H1 (cell line): ENCODE results near the gene TLE5. TPM values are rescaled to one million over a fixed set of nuclear protein-coding genes. Genes with fewer than 3 reads are reported as not detected.

Experiments
- ATF2 ChIP-seq: IDR thresholded peaks from 2 replicates; pipeline ENCODE4 v1.6.1; 2012; ENCODE audit warnings: low read length, inconsistent platforms
- CHD7 ChIP-seq: fragments of 300-600 bp; sonication (generic); IDR thresholded peaks from 2 replicates; pipeline ENCODE4 v1.7.1; 2012; ENCODE audit warnings: low read length, moderate library complexity, mild to moderate bottlenecking, inconsistent platforms; ENCODE audit not compliant: insufficient replicate concordance
- MAFK ChIP-seq: IDR thresholded peaks from 2 replicates; pipeline ENCODE4 v1.6.1; 2012; ENCODE audit warnings: low read depth, mild to moderate bottlenecking, improper control_type of control experiment, low read length
- NANOG ChIP-seq: IDR thresholded peaks from 2 replicates; pipeline ENCODE4 v1.6.1; 2011; ENCODE audit warnings: low read length, low read depth, mild to moderate bottlenecking, inconsistent platforms; ENCODE audit not compliant: insufficient read depth, poor library complexity, severe bottlenecking
- SP1 ChIP-seq: IDR thresholded peaks from 2 replicates; pipeline ENCODE4 v1.6.1; 2011; ENCODE audit warnings: low read depth, low read length
- SUZ12 ChIP-seq: fragments of 200-600 bp; sonication (generic); IDR thresholded peaks from 2 replicates; pipeline ENCODE4 v1.6.1; 2012; ENCODE audit warnings: mild to moderate bottlenecking, inconsistent platforms, low read length, moderate library complexity, mixed read lengths
- polyA plus RNA-seq, 7 experiments: library from polyadenylated mRNA; depleted of rRNA in 3 of 7; stranded (reverse) in 5 of 7; unstranded in 2 of 7; fragments of >200 nt in 5 of 7; fragments of 200-250 nt in 2 of 7; gene quantifications; 1 replicate in 5 of 7; 2 replicates in 1 of 7; 4 replicates in 1 of 7; pipeline versions ENCODE4 v1.2.1 to v1.2.3, GENCODE V29; 2011 to 2013; ENCODE audit warnings: missing spikeins in 2 of 7, mixed read lengths in 2 of 7
- total RNA-seq: library from RNA; stranded (reverse); fragmentation: NEBNext Ultra II Directional; extraction: Animal tissue kit (Norgen Biotek cat#: 25700); gene quantifications from 2 replicates; pipeline ENCODE4 v1.2.1, GENCODE V29; 2021

Gene TLE5
- total and polyA plus RNA-seq, 2 of the 8 experiments (the other 6 are each of a cell fraction or from before 2014, with no cell fraction given), result 187 to 285 TPM

- TF ChIP-seq CHD7, result no peak
- no peak for TF ChIP-seq MAFK
- TF ChIP-seq SUZ12, result no peak
- TF ChIP-seq ATF2, result no peak
- no peak for TF ChIP-seq SP1
- no peak for TF ChIP-seq NANOG
These were observed 28.5 kb downstream of the TLE5 start (continued) for GRCh38 chr19:3033595-3034405.
